ENCODE measurements around the gene FSCB.

GRCh38 chr14:44461811-44462210 is 45.3 kb downstream of the FSCB start:
- TF ChIP-seq CTCF (IDR thresholded peaks at IDR 0.05; ENCODE audit: poor library complexity) (no peak), EZH2 (IDR thresholded peaks at IDR 0.05; ENCODE audit: borderline replicate concordance) (no peak)
